ENCODE data around the gene DAAM1. TPM values are rescaled to one million over a fixed set of nuclear protein-coding genes. Genes with fewer than 3 reads are reported as not detected.

DAAM1 gene
- total and polyA plus RNA-seq, 12 donors = 7.4 to 37.4 (median 24.9) TPM

GRCh38 chr14:59419303-59419702, 230.8 kb downstream of the DAAM1 start:
- peak overlapping the region in 1 of 5 donors; percentile 3 for H3K27ac ChIP-seq
- TF ChIP-seq CTCF (IDR thresholded peaks at IDR 0.05) = no peak
- no peak for TF ChIP-seq POLR2A (IDR thresholded peaks at IDR 0.05)
- intact Hi-C loops (cut with DNase I) = no loop called here
- H3K4me1 ChIP-seq (replicated peaks in 1 of 2) = no peaks in the 10 kb centered on the region
- no peaks in the 10 kb centered on the region for H3K36me3 ChIP-seq (replicated peaks in 1 of 2)
- DNase-seq = no peak
- no peaks in the 10 kb centered on the region for H3K27me3 ChIP-seq
- 66 to 77% (median 69%) methylated on average over 2 of the region's 2 CpGs for WGBS, 4 donors
- H3K4me3 ChIP-seq = no peak overlapping the region
- H3K9me3 ChIP-seq (replicated peaks in 1 of 3) = no peaks in the 10 kb centered on the region
